SK-N-MC (cell line): Measurements from ENCODE around the gene FGF18.
"Not testable (repeated sequence)": the region's sequence is repeated elsewhere in the genome, so short reads cannot be mapped to it uniquely, and the experiment has no call there.

ENCODE experiments used
- DNase-seq: peaks from one replicate; pipeline ENCODE4 v3.0.0-alpha.2; 2011; ENCODE audit warnings: low read depth, low spot score
- H3K27ac ChIP-seq: fragments of 200-600 bp; sonication (generic); 2 replicates; pipeline ENCODE4 v1.5.1; 2016; ENCODE audit warnings: mixed run types
- H3K36me3 ChIP-seq: fragments of 200-600 bp; sonication (generic); 2 replicates; pipeline ENCODE4 v1.6.1; 2017; ENCODE audit warnings: antibody characterized with exemption, low read length, mixed read lengths; ENCODE audit not compliant: insufficient read depth
- H3K4me3 ChIP-seq: fragments of 200-600 bp; sonication (generic); 2 replicates; pipeline ENCODE4 v1.5.1; 2016
- H3K9ac ChIP-seq: fragments of 200-600 bp; sonication (generic); 2 replicates; pipeline ENCODE4 v1.8.0; 2017; ENCODE audit warnings: mixed run types, mixed read lengths; ENCODE audit not compliant: insufficient read length
- H3K9me3 ChIP-seq: fragments of 200-600 bp; sonication (generic); 2 replicates; pipeline ENCODE4 v1.6.1; 2017; ENCODE audit warnings: low read depth, mild to moderate bottlenecking, antibody characterized with exemption, low read length, moderate library complexity, mixed read lengths
- EZH2 ChIP-seq: fragments of 200-600 bp; sonication (generic); IDR thresholded peaks from one replicate; pipeline ENCODE4 v1.6.1; 2017; ENCODE audit warnings: antibody characterized with exemption
- FOXP2 ChIP-seq: optimal IDR thresholded peaks from 2 replicates; pipeline ENCODE3; 2011; ENCODE audit warnings: mild to moderate bottlenecking, moderate library complexity; ENCODE audit not compliant: insufficient read depth; ENCODE audit errors: extremely low read length, control extremely low read depth
- POLR2AphosphoS5 ChIP-seq: IDR thresholded peaks from 2 replicates; pipeline ENCODE4 v1.6.1; 2012; ENCODE audit warnings: mild to moderate bottlenecking, low read depth, low read length, borderline replicate concordance

The FGF18 gene

DNA sequence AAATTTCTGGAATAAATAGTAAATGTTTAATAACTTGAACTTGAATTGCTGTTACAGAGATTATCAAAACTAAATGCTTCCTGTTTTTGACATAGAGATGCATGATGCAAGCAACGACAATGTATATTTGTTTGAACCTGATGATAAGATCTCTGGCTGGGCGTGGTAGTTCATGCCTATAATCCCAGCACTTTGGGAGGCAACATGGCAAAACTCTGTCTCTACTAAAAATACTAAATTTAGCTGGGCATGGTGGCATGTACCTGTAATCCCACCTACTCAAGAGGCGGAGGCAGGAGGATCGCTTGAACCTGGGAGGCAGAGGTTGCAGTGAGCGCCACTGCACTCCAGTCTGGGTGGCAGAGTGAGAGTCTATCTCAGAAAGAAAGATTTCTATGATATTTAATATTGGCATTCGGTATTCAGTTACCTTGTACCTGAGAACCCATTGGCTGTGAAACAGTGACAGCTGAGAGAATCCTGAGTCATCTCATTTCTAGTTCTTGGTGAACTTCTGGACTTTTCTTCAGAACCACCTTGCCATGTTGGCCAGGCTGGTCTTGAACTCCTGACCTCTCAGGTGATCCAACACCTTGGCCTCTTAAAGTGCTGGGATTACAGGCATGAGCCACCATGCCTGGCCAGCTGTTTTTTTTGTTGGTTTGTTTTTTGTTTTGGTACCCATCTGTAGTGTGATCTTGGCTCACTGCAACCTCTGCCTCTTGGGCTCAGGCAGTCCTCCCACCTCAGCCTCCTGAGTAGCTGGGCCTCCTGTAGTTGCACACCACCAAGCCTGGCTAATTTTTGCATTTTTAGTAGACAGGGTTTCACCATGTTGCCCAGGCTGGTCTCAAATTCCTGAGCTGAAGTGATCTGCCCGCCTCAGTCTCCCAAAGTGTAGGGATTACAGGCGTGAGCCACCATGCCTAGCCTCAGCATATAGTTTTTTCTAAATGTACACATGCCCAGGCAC is 10.0 kb upstream of the FGF18 start:
- H3K27ac ChIP-seq = 0 out of 2 replicates have a peak overlapping the region, but pooled peaks have one; percentile 23
- H3K9ac ChIP-seq = no peak overlapping the region
- H3K36me3 ChIP-seq = peaks cover 98% of the 10 kb centered on the region
- no peak overlapping the region for H3K4me3 ChIP-seq
- H3K9me3 ChIP-seq = no peaks in the 10 kb centered on the region
- TF ChIP-seq FOXP2 (no peak), EZH2 (no peak), POLR2AphosphoS5 (peak; percentile 29; the same call in 1 of the 2 replicates)
- no peak for DNase-seq

DNA sequence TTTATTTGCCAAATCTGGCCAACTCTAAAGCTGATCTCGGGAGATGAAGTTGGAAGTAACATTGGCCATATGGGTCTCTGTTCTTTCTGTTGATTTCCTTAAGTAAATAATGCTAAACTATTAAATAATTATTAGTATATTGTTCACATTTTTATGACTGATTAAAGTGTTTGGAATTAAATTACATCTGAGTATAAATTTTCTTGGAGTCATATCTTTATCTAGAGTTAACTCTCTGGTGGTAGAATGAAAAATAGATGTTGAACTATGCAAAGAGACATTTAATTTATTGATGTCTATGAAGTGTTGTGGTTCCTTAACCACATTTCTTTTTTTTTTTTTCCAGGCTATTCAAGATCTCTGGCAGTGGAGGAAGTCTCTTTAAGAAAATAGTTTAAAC is 9.3 kb upstream of the FGF18 start:
- H3K9ac ChIP-seq = no peak overlapping the region
- H3K4me3 ChIP-seq = no peak overlapping the region
- no peak overlapping the region for H3K27ac ChIP-seq
- peaks cover 93% of the 10 kb centered on the region for H3K36me3 ChIP-seq
- no peak for DNase-seq
- TF ChIP-seq FOXP2 (no peak), EZH2 (no peak), POLR2AphosphoS5 (no peak)
- H3K9me3 ChIP-seq = no peaks in the 10 kb centered on the region

DNA sequence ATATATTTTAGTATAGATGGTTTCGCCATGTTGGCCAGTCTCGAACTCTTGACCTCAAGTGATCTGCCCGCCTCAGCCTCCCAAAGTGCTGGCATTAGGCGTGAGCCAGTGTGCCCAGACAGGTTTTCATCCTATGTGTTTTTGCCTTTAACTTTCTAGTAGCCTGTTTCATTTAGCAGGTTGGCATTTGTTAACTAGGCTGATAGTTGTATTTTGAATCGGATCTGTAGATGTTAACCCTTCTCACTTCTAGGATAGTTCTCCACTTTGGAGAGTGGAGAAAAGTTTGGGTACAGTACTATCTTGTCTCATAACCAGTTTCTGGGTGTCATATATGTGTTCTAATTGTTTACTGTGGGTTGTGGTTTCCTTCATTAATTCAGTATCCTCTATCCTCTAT is 7.3 kb upstream of the FGF18 start:
- Histone ChIP-seq H3K27ac (0 out of 2 replicates have a peak overlapping the region, but pooled peaks have one; percentile 31), H3K4me3 (no peak overlapping the region), H3K9ac (no peak overlapping the region), H3K36me3 (peaks cover 73% of the 10 kb centered on the region), H3K9me3 (no peaks in the 10 kb centered on the region)
- TF ChIP-seq POLR2AphosphoS5 (peak; percentile 34), EZH2 (no peak)
- DNase-seq = no peak

DNA sequence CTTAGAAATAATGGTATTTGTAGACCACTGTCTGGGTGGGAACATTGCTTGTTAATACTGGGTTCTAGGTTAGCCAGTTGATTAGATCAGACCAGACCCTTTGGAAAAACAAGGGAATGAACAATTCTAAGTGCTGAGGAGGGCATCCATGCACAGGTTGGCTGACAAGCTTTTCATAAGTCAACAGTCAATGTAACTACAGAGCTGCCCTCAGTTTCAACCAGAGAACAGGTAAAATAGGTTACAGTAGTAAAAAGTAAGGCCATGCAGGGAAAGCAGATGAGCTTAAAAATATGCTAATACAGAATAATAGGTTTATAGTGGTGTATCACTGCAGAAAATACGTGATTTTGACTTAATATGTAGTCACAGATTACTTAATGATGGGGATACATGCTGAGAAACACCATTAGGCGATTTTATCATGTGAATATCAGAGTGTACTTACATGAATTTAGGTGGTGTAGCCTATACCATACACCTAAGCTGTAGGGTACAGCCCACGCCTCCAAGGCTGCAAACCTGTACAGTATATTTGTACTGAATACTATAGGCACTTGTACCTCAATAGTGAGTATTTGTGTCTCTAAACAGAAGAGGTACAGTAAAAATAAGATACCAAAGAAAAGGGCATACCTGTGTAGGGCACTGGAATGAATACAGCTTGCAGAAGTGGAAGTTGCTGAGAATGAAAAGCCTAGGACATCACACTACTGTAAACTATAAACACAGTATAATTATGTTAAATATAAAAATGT is 6.1 kb upstream of the FGF18 start:
- H3K36me3 ChIP-seq = peaks cover 61% of the 10 kb centered on the region
- H3K27ac ChIP-seq = peak overlapping the region; percentile 36; the same call in 1 of the 2 replicates

DNA sequence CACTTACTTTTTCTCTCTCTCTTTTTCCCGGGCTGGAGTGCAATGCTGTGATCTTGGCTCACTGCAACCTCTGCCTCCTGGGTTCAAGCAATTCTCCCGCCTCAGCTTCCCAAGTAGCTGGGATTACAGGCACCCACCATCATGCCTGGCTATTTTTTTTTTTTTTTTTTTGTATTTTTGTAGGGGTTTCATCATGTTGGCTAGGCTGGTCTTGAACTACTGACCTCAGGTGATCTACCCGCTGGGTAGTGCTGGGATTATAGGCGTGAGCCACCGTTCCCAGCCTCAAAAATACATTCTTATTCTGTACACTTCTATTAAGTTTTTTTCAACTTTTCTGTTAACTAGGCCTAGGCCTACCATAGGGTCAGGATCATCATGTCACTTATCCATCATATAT is 5.5 kb upstream of the FGF18 start:
- H3K27ac ChIP-seq, H3K9ac ChIP-seq, DNase-seq, H3K9me3 ChIP-seq, H3K4me3 ChIP-seq: not testable (repeated sequence)
- H3K36me3 ChIP-seq = peaks cover 55% of the 10 kb centered on the region

More for the DNA sequence above, 6.1 kb upstream of the FGF18 start:
- Histone ChIP-seq H3K9me3 (no peaks in the 10 kb centered on the region), H3K4me3 (no peak overlapping the region), H3K9ac (no peak overlapping the region)
- DNase-seq = no peak
- TF ChIP-seq POLR2AphosphoS5 = no peak
- TF ChIP-seq FOXP2 = no peak
- no peak for TF ChIP-seq EZH2

DNA sequence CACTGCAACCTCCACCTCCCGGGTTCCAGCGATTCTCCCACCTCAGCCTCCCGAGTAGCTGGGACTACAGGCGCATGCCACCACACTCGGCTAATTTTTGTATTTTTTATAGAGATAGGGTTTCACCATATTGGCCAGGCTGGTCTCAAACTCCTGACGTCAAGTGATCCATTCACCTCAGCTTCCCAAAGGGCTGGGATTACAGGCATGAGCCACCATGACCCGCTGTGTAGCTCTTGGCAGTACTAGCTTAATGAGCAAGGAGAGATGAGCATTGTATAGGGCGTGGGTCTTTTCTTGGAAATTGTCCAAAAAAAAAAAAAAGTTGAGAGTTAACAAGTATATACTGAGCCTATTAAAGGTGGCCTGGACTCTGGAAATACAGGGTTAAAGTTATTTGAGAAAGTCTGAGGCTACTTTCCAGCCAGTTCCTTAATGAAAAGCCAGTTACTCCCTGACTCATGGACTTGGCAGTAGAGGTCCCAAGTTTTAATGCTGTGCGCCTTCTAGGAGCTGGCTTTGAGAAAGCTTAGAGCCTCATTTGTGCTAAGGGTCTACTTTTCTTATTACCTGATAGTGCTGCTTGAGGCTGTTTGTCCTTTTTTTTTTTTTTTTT is 4.2 kb upstream of the FGF18 start:
- no peak overlapping the region for H3K9ac ChIP-seq
- DNase-seq = no peak
- peak; percentile 32; the same call in 1 of the 2 replicates for TF ChIP-seq POLR2AphosphoS5
- TF ChIP-seq EZH2 = no peak
- no peak for TF ChIP-seq FOXP2

DNA sequence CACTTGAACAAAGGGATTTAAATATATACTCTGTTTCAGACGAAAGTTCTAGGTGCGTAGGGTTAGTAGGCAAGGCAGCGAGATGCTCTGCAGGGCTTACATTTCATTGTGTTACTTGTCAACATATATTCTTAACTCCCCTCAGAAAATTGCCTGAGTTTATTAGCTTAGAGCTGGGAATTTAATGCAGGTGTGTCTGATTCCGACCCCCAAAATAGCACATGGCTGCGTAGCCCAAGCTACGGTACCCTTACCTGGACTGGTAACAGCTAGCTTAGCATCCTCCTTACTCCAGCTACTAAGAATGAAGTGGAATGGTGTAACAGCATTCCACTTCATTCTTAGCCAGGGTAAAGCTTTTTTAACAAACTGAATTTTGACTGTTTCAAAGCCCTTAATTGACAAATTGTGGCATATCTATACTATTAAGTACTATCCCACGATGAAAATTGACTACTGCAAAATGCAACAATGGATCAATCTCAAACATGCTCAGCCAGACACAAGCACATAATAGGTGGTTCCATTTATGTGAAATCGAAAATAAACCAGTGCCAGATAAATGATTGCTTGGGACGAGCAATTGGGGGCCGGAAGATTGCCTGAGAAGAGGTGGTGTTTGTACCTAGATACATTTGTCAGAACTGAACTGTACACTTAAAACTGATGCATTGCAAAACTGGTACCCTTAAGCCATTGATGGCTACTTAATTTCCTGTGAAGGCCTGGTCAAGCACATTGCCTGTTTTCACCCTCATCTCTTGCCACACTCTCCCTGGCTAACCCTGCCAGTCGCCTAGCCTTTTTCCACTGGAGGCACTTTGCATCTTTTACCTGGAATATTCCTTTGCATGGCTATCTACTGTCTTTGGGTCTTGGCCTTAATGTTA is 3.0 kb upstream of the FGF18 start:
- 0 out of 2 replicates have a peak overlapping the region, but pooled peaks have one; percentile 31 for H3K27ac ChIP-seq

More for the DNA sequence above, 4.2 kb upstream of the FGF18 start:
- Histone ChIP-seq H3K4me3 (no peak overlapping the region), H3K36me3 (peaks cover 43% of the 10 kb centered on the region), H3K9me3 (no peaks in the 10 kb centered on the region), H3K27ac (no peak overlapping the region)

More for the DNA sequence above, 3.0 kb upstream of the FGF18 start:
- Histone ChIP-seq H3K36me3 (peaks cover 31% of the 10 kb centered on the region), H3K9ac (no peak overlapping the region), H3K4me3 (no peak overlapping the region), H3K9me3 (no peaks in the 10 kb centered on the region)
- TF ChIP-seq EZH2 (no peak), POLR2AphosphoS5 (peak; percentile 42)
- DNase-seq = no peak
